DOHH2 (cell line): Measurements from ENCODE around the gene C6orf52.

Experiments used
- H3F3A ChIP-seq: fragments of 200-600 bp; sonication (generic), shearing (Covaris generic); 2 replicates; pipeline ENCODE4 v1.6.0; 2016; ENCODE audit warnings: antibody characterized with exemption, mild to moderate bottlenecking; ENCODE audit not compliant: control insufficient read depth, insufficient read depth
- H3K27ac ChIP-seq: fragments of 200-600 bp; sonication (generic); 2 replicates; pipeline ENCODE4 v1.5.1; 2014; ENCODE audit warnings: low read depth, mild to moderate bottlenecking, low read length, moderate library complexity
- H3K27me3 ChIP-seq: fragments of 200-600 bp; sonication (generic); 2 replicates; pipeline ENCODE4 v1.6.1; 2014; ENCODE audit warnings: mild to moderate bottlenecking, low read length, mixed read lengths; ENCODE audit not compliant: control insufficient read depth
- H3K36me3 ChIP-seq: fragments of 200-600 bp; sonication (generic); 2 replicates; pipeline ENCODE4 v1.6.1; 2014; ENCODE audit warnings: mild to moderate bottlenecking, low read length, moderate library complexity, mixed read lengths; ENCODE audit not compliant: control insufficient read depth
- H3K4me1 ChIP-seq: fragments of 200-600 bp; sonication (generic); 2 replicates; pipeline ENCODE4 v1.6.1; 2014; ENCODE audit warnings: mild to moderate bottlenecking, low read length, mixed read lengths; ENCODE audit not compliant: control insufficient read depth
- H3K4me2 ChIP-seq: fragments of 200-600 bp; sonication (generic); 2 replicates; pipeline ENCODE4 v1.6.0; 2014; ENCODE audit warnings: mild to moderate bottlenecking, low read length, moderate library complexity
- H3K4me3 ChIP-seq: fragments of 200-600 bp; sonication (generic); 2 replicates; pipeline ENCODE4 v1.5.1; 2014; ENCODE audit warnings: mild to moderate bottlenecking, low read length, mixed read lengths
- H3K79me2 ChIP-seq: fragments of 200-600 bp; sonication (generic); 2 replicates; pipeline ENCODE4 v1.6.1; 2014; ENCODE audit warnings: mild to moderate bottlenecking, low read length, mixed read lengths; ENCODE audit not compliant: control insufficient read depth
- H3K9me2 ChIP-seq: fragments of 200-600 bp; sonication (generic); replicated peaks from 2 replicates; pipeline ENCODE4 v1.6.1; 2014; ENCODE audit warnings: mild to moderate bottlenecking, low read length, mixed read lengths; ENCODE audit not compliant: control insufficient read depth
- H3K9me3 ChIP-seq: fragments of 200-600 bp; sonication (generic); 2 replicates; pipeline ENCODE4 v1.6.1; 2014; ENCODE audit warnings: antibody characterized with exemption, low read length, mixed read lengths; ENCODE audit not compliant: control insufficient read depth, insufficient read depth
- H4K20me1 ChIP-seq: fragments of 200-600 bp; sonication (generic); 2 replicates; pipeline ENCODE4 v1.6.0; 2014; ENCODE audit warnings: low read depth, mild to moderate bottlenecking, antibody characterized with exemption, low read length, moderate library complexity; ENCODE audit not compliant: control insufficient read depth, insufficient read depth
- CTCF ChIP-seq: fragments of 200-600 bp; sonication (generic); IDR thresholded peaks from one replicate; pipeline ENCODE4 v1.5.1; 2014; ENCODE audit warnings: antibody characterized with exemption, mild to moderate bottlenecking, low read depth, low read length; ENCODE audit not compliant: poor library complexity, severe bottlenecking
- EZH2phosphoT487 ChIP-seq: fragments of 200-600 bp; sonication (generic); IDR thresholded peaks from 2 replicates; pipeline ENCODE4 v1.6.1; 2017; ENCODE audit warnings: borderline replicate concordance, mild to moderate bottlenecking, antibody characterized with exemption, low read length, moderate library complexity, mixed read lengths

Gene C6orf52

GRCh38 chr6:10686901-10687300, 7.5 kb downstream of the C6orf52 start:
- H3K36me3 ChIP-seq: no peaks in the 10 kb centered on the region
- H3K9me2 ChIP-seq: no peaks in the 10 kb centered on the region
- H3K27ac ChIP-seq: no peak overlapping the region
- H3F3A ChIP-seq: peaks cover 3% of the 10 kb centered on the region; the same call in 1 of the 2 replicates
- H3K4me2 ChIP-seq: no peak overlapping the region
- H3K4me3 ChIP-seq: no peak overlapping the region
- no peaks in the 10 kb centered on the region for H3K79me2 ChIP-seq
- no peak for TF ChIP-seq CTCF
- TF ChIP-seq EZH2phosphoT487: no peak
- H3K9me3 ChIP-seq: 0 out of 2 replicates have a peak, but pooled peaks cover 1% of the 10 kb centered on the region
- no peaks in the 10 kb centered on the region for H3K4me1 ChIP-seq
- H4K20me1 ChIP-seq: no peaks in the 10 kb centered on the region
- peaks cover 6% of the 10 kb centered on the region; the same call in 1 of the 2 replicates for H3K27me3 ChIP-seq

GRCh38 chr6:10685092-10685915, 9.1 kb downstream of the C6orf52 start:
- no peak for TF ChIP-seq CTCF
- TF ChIP-seq EZH2phosphoT487: no peak
- Histone ChIP-seq H3K4me1 (no peaks in the 10 kb centered on the region), H3K36me3 (no peaks in the 10 kb centered on the region), H3K4me3 (no peak overlapping the region), H3K9me2 (no peaks in the 10 kb centered on the region), H4K20me1 (no peaks in the 10 kb centered on the region), H3K4me2 (no peak overlapping the region), H3F3A (0 out of 2 replicates have a peak, but pooled peaks cover 3% of the 10 kb centered on the region), H3K9me3 (0 out of 2 replicates have a peak, but pooled peaks cover 4% of the 10 kb centered on the region), H3K79me2 (no peaks in the 10 kb centered on the region), H3K27me3 (peaks cover 6% of the 10 kb centered on the region; the same call in 1 of the 2 replicates), H3K27ac (no peak overlapping the region)

- Histone ChIP-seq H3K36me3 (no peaks in the 10 kb centered on the region), H3K9me3 (0 out of 2 replicates have a peak, but pooled peaks cover 4% of the 10 kb centered on the region)
- TF ChIP-seq EZH2phosphoT487 (no peak), CTCF (no peak)
Observed at GRCh38 chr6:10684618-10685017, 9.8 kb downstream of the C6orf52 start.

More at GRCh38 chr6:10684618-10685017, 9.8 kb downstream of the C6orf52 start:
- no peaks in the 10 kb centered on the region for H3K79me2 ChIP-seq
- H3K9me2 ChIP-seq: no peaks in the 10 kb centered on the region
- H3K4me1 ChIP-seq: no peaks in the 10 kb centered on the region
- 0 out of 2 replicates have a peak, but pooled peaks cover 3% of the 10 kb centered on the region for H3F3A ChIP-seq
- H3K4me3 ChIP-seq: no peak overlapping the region
- H3K4me2 ChIP-seq: no peak overlapping the region
- no peak overlapping the region for H3K27ac ChIP-seq
- no peaks in the 10 kb centered on the region for H4K20me1 ChIP-seq
- peaks cover 6% of the 10 kb centered on the region; the same call in 1 of the 2 replicates for H3K27me3 ChIP-seq
